Astrocyte of the hippocampus (primary cell): ENCODE results near the gene PAFAH1B1.
"Not testable (repeated sequence)": the region's sequence is repeated elsewhere in the genome, so short reads cannot be mapped to it uniquely, and the experiment has no call there.

ENCODE experiments used
- DNase-seq: peaks from one replicate; pipeline ENCODE4 v3.0.0; 2011; ENCODE audit warnings: low read depth, low spot score

Gene PAFAH1B1

GRCh38 chr17:2689411-2690164 lies 96.1 kb downstream of the PAFAH1B1 start:
- no peak for DNase-seq

DNA sequence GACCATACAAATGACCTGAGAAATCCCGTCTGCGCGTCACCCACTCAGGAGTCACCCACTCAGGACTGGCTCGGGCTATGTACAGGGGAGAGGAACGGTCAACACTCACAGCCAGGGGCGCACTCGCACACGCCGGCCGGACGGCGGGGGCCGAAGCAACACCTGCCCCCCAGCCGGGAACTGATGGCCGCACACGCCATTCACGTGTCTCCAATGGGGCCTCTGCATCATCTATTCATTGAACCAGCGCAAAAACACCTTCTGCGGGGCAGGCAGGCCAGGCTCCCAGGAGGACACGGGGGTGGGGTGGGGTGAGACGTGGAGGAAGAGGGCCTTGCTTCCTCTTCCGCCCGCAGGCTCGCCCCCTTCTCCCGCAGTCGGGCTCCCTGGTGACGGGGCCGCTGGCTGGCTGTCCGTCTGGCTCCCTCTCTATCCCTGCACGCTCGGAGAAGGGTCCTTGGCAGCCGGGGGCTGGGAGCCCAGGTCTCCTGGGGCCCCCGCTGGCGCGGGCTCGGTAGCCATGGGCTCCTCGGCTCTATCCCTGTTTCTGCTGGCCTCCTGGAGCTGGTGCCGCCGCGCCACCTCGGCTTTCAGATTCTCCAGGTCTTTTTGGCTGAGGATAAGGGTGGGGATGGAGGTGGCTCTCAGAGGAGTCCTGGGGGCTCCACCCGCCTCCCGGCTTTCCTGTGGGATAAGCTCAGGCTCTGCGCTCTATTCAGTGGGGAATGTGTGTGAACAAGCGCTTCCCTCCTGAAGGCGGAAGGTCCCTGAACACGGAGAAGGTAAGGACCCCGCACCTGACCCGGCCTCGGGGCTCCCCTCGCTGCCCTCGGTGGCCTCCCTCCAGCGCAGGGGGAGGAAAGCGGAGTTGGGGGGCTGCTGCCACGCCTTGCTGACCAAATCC lies 97.0 kb downstream of the PAFAH1B1 start:
- DNase-seq: no peak

- DNase-seq: no peak
Measured at GRCh38 chr17:2691069-2691871, 97.8 kb downstream of the PAFAH1B1 start.

DNA sequence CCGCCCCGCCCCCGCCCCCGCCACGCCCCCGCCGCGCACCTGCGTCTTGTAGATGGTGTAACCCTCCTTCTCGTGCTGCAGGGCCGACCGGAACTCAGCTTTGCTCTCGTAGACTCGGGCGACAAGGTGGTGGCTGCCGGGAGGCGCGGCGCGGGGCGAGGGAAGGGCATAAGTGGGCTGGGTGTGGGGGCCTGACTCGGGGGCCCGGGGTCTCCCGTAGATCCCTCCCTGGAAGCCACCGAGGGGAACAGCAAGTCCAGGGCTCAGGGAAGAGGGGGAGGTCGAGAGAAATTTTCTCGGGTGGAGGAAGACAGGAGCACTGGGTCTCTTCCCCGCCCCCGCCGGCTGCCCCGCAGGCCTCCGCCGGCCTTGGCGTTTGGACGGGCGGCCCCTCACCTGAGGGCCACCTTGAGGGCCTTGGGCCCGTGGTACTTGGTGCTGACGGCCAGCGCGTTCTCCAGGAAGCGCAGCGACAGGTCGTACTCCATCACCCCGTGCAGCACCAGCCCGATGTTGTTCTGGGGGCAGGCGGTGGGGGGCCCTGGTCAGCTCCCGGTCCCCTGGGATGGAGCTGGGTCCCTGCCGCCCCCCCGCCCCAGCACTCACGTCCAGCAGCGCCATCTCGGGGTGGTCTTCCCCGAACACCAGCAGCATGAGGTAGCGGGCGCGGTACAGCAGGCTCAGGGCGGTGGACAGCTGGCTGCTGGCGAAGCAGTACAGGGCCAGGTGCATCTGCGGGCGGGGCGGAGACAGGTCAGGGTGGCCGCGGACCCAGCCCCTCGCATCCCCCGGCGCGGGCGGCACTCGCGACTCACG lies 98.7 kb downstream of the PAFAH1B1 start:
- DNase-seq: no peak

DNA sequence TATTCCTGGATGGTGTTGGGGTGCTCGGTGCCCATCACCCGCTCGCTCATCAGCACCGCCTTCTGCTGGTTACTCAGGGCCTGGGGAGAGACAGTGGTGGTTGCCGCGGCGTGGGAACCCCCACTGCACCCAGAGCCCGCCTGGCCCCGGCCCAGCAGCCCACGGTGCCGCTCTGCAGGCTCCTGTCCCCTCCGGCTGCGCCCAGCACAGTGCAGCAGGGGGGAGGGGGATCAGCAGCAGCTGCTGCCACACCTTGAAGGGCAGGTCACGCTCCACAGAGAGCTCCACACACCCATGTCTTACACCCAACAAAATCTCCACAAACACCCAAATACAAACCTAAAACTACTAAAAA lies 99.3 kb downstream of the PAFAH1B1 start:
- no peak for DNase-seq

GRCh38 chr17:2693561-2694380 lies 100.3 kb downstream of the PAFAH1B1 start:
- DNase-seq: no peak

- DNase-seq: no peak
Measured at GRCh38 chr17:2694381-2695242, 101.2 kb downstream of the PAFAH1B1 start.

GRCh38 chr17:2695243-2695960 lies 101.9 kb downstream of the PAFAH1B1 start:
- DNase-seq: no peak

DNA sequence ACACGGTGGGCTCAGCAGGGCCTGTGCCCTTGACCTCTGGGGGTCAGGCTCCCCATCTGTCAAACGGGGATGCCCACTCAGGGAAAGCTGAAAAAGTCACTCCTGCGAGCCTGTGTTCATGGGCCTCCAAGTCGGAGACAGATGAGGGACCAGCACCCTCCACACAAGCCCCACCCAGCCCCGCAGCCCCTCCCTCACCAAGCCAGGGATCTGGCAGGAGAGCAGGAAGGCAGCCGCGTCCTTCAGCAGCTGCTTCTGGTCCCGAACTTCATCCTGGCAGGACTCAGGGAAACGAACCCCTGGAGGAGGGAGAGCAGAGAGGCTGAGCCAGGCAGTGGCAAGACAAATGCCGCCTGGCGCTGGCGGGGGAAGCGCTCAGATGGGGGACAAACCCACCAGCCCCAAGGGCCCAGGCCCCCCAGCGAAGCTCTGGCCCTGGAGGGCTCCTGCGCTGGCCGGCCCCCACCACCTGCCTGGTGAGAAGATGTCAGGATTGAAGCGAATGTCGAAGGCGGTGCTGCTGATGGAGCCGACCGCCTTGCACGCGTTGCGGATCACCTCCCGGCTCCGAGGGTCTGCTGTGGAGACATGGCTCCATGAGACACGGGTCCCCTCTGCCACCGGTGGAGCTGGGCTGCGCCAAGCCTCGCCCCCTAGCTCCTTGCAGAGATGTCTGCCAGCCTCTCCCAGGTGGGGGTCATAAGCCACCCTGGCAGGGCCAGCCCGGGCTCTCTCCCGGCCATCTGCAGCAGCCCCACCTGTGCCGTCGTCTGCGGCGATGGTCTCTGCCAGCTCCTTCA lies 102.7 kb downstream of the PAFAH1B1 start:
- no peak for DNase-seq

- DNase-seq: no peak
Measured at GRCh38 chr17:2697611-2698162, 104.2 kb downstream of the PAFAH1B1 start.

- DNase-seq: not testable (repeated sequence)
Measured at GRCh38 chr17:2699216-2699805, 105.9 kb downstream of the PAFAH1B1 start.

- no peak for DNase-seq
Measured at GRCh38 chr17:2700030-2700490, 106.6 kb downstream of the PAFAH1B1 start.

DNA sequence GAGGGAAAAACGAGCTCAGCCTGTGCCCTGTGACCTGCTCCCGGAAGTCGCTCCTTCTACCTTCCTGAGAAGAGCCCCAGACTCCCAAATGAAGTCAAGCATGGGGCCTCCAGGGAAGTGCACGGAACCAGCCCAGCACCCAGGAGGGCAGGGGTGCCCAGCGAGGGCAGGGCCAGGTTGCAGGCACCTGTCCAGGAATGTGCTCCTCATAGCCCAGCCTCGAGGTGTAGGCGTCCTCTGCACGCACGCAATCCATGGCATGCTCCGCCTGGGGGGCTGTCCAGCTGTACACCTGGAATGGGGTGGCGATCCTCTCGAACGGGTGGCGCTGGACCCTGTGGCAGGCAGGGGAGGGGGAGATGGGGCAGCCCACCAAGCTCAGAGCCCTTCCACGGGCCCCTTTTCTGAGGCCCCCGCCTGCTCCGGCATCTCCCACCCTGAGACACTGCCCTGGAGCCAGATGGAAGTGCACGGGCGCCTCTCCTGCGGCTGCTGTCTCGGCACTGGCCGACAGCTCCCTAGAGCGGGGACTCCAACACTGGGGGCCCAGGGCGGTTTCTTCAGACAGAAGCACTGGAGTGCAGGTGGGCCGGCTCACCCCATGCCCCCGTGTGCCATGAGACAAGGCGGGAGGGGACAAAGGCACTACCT lies 107.2 kb downstream of the PAFAH1B1 start:
- DNase-seq: no peak

DNA sequence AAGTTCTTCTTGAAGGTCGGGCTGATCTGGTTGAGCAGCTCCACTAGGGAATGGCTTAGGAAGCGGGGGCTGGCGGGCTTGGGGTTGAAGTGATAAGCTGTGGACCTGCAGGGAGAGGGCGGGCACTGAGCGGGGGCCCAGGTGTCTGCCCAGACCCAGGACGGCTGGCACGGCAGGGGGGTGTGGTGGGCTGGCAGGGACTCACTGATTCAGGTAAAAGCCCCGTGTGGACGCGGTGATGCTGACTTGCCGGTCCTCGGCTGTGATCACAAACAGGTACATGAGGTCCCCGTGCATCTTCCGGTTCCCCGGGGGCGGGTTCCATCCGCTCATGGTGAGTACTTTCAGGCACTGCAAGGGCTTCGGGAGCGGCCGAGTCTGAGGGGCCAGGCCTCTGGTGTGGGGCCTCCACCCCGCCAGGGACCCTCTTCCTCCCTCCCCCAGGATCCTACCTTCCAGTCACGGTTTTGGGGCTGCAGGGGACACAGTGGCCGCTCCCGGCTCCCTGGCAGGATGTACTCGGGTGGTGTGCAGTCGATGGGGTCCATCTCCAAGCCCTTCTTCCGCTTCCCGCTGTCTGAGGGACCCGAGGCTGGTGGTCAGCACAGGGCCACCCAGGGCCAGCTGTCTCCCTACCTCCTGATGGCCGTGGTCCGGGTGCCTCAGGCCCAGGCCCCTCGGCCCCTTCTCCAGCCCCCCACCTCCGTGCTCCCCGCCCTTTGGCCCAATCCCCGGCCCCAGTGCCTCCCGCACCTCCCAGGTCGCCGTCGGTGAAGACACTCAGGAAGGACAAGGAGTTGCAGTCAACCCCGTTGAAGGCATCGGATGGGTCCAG lies 107.9 kb downstream of the PAFAH1B1 start:
- no peak for DNase-seq

DNA sequence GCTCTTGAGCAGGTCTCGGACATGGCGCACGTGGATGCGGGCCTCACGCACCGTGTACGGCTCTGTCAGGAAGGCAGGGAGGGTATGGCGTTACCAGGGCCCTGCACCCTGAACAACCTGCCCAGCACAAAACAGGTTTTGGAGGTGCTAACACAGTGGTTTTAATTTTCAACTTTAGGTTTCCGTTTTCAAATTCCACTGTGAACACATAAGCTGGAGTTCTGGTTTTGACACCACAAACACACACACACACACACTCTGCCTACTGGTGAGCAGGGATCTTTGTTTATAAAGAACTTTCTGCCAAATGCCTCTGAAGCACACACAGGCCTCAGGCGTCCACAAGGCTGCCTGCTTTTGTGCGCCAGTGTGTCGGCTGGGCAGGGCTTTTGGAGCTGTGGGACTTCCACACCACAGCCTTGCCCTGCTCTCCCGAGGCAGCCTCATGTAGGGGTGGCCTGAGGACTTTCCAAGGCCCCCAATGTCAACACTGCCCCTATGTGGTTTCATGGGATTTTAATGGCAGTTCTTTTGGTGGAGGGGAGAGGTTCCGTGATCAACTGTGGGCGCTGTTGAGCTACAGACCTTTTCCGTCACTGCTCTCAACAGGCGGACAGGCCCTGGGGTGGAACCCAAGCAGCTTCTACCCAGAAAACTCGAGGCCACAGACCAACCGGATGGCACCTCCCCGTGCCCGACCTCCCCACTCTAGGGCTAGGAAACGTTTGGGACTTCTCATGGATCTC lies 108.7 kb downstream of the PAFAH1B1 start:
- no peak for DNase-seq
